Tibial nerve (tissue), 4 donors: ENCODE results near the gene ZNF467. TPM values are rescaled to one million over a fixed set of nuclear protein-coding genes. Genes with fewer than 3 reads are reported as not detected.

Experiments used
- DNase-seq, 2 donors: peaks; one replicate each; pipeline ENCODE4 v3.0.0-alpha.2; 2019; ENCODE audit warnings: low spot score in 2 of 2
- H3K27ac ChIP-seq, 4 donors: fragments of 200-600 bp; sonication (generic) in 3 of 4; one replicate each; pipeline ENCODE4 v1.5.1; 2017 to 2019; ENCODE audit warnings: mild to moderate bottlenecking in 1 of 4
- H3K27me3 ChIP-seq, 2 donors: fragments of 200-600 bp; sonication (generic) in 1 of 2; one replicate each; pipeline versions ENCODE4 v1.5.1 to v1.6.0; 2017 to 2019
- H3K36me3 ChIP-seq, 3 donors: fragments of 200-600 bp; sonication (generic); one replicate each; pipeline ENCODE4 v1.5.1; 2018 to 2019
- H3K4me1 ChIP-seq, 4 donors: fragments of 200-600 bp; sonication (generic) in 3 of 4; one replicate each; pipeline ENCODE4 v1.5.1; 2017 to 2019
- H3K4me3 ChIP-seq, 4 donors: fragments of 200-600 bp; sonication (generic) in 3 of 4; one replicate each; pipeline ENCODE4 v1.5.1; 2017 to 2019; ENCODE audit warnings: mild to moderate bottlenecking in 1 of 4, moderate library complexity in 1 of 4
- H3K9me3 ChIP-seq, 4 donors: fragments of 200-600 bp; sonication (generic) in 3 of 4; one replicate each; pipeline ENCODE4 v1.5.1; 2017 to 2019
- CTCF ChIP-seq, 5 experiments: fragments of 200-600 bp in 3 of 5; fragments of 450-650 bp in 2 of 5; sonication (generic) in 3 of 5; IDR thresholded peaks; one replicate each; pipeline ENCODE4 v1.5.1; 2016 to 2019; ENCODE audit warnings: antibody characterized with exemption in 5 of 5, mild to moderate bottlenecking in 3 of 5, moderate library complexity in 2 of 5
- EP300 ChIP-seq, 2 donors: sonication (generic); formaldehyde crosslinking; IDR thresholded peaks; one replicate each; pipeline ENCODE4 v1.6.1; 2017; ENCODE audit warnings: antibody characterized with exemption in 2 of 2, mild to moderate bottlenecking in 1 of 2
- POLR2A ChIP-seq, 2 donors: fragments of 450-650 bp; IDR thresholded peaks; one replicate each; pipeline ENCODE4 v1.6.1; 2017; ENCODE audit warnings: antibody characterized with exemption in 2 of 2, mild to moderate bottlenecking in 2 of 2, moderate library complexity in 2 of 2
- WGBS, 2 donors: methylation state at CpG; one replicate each; pipeline ENCODE4 v1.1.5; 2018; 5-methylcytosine and 5-hydroxymethylcytosine counted together
- total RNA-seq, 4 donors: library from RNA; depleted of rRNA; stranded (reverse); fragments of >200 nt; gene quantifications; one replicate each; pipeline ENCODE4 v1.1.0, GENCODE V29; 2016

The ZNF467 gene
- total RNA-seq, 4 donors from 2014 or later, result 3.3 to 15.9 (median 5.5) TPM

- no peak for DNase-seq
- TF ChIP-seq CTCF (IDR thresholded peaks at IDR 0.05) (no peak), POLR2A (IDR thresholded peaks at IDR 0.05) (no peak), EP300 (IDR thresholded peaks at IDR 0.05) (no peak)
- WGBS, 2 donors, result 86 to 88% methylated on average over 14 of the region's 14 CpGs
- H3K36me3 ChIP-seq, result no peaks in the 10 kb centered on the region
- H3K9me3 ChIP-seq, result no peaks in the 10 kb centered on the region
- H3K4me3 ChIP-seq, result no peak overlapping the region
- no peak overlapping the region for H3K27ac ChIP-seq
- peaks cover 0 to 16% (median 0%) of the 10 kb centered on the region in 4 donors for H3K4me1 ChIP-seq
- H3K27me3 ChIP-seq, result peaks cover 0 to 36% of the 10 kb centered on the region in 2 donors
Measured at GRCh38 chr7:149790754-149791360, 17.5 kb upstream of the ZNF467 start.

- H3K27ac ChIP-seq, result no peak overlapping the region
- H3K4me1 ChIP-seq, result peaks cover 0 to 16% (median 0%) of the 10 kb centered on the region in 4 donors
- H3K36me3 ChIP-seq, result no peaks in the 10 kb centered on the region
- DNase-seq, result no peak
- no peaks in the 10 kb centered on the region for H3K9me3 ChIP-seq
- WGBS, 2 donors, result 3 to 4% methylated on average over 24 to 52 of the region's 56 CpGs
- H3K4me3 ChIP-seq, result no peak overlapping the region
- H3K27me3 ChIP-seq, result peaks cover 0 to 36% of the 10 kb centered on the region in 2 donors
- TF ChIP-seq EP300 (IDR thresholded peaks at IDR 0.05) (no peak), POLR2A (IDR thresholded peaks at IDR 0.05) (no peak), CTCF (IDR thresholded peaks at IDR 0.05) (peak; percentile 20 to 66 (median 38))
Measured at GRCh38 chr7:149790146-149790548, 16.8 kb upstream of the ZNF467 start.

GRCh38 chr7:149789101-149789500 lies 15.7 kb upstream of the ZNF467 start:
- Histone ChIP-seq H3K4me1 (peaks cover 0 to 16% (median 0%) of the 10 kb centered on the region in 4 donors), H3K4me3 (no peak overlapping the region), H3K27ac (no peak overlapping the region), H3K36me3 (no peaks in the 10 kb centered on the region), H3K9me3 (no peaks in the 10 kb centered on the region), H3K27me3 (peaks cover 0 to 36% of the 10 kb centered on the region in 2 donors)
- 83 to 88% methylated on average over 13 to 18 of the region's 19 CpGs for WGBS, 2 donors
- TF ChIP-seq EP300 (IDR thresholded peaks at IDR 0.05) (no peak), CTCF (IDR thresholded peaks at IDR 0.05) (no peak), POLR2A (IDR thresholded peaks at IDR 0.05) (no peak)
- no peak for DNase-seq

GRCh38 chr7:149788300-149788851 lies 15.0 kb upstream of the ZNF467 start:
- no peak overlapping the region for H3K4me3 ChIP-seq
- H3K27me3 ChIP-seq, result peaks cover 0 to 36% of the 10 kb centered on the region in 2 donors
- no peaks in the 10 kb centered on the region for H3K9me3 ChIP-seq
- no peak for TF ChIP-seq EP300 (IDR thresholded peaks at IDR 0.05)
- no peak for TF ChIP-seq CTCF (IDR thresholded peaks at IDR 0.05)
- no peak for TF ChIP-seq POLR2A (IDR thresholded peaks at IDR 0.05)
- peaks cover 0 to 20% (median 0%) of the 10 kb centered on the region in 4 donors for H3K4me1 ChIP-seq
- no peak for DNase-seq
- no peaks in the 10 kb centered on the region for H3K36me3 ChIP-seq
- no peak overlapping the region for H3K27ac ChIP-seq
- 37 to 44% methylated on average over 9 to 11 of the region's 11 CpGs for WGBS, 2 donors
